Activated T-cell treated with anti-CD3 and anti-CD28 coated beads for 24 hours (primary cell): ENCODE data around the gene FBXL13.
"Not testable (repeated sequence)": the region's sequence is repeated elsewhere in the genome, so short reads cannot be mapped to it uniquely, and the experiment has no call there.

Source experiments
- DNase-seq: peaks from one replicate; pipeline ENCODE4 v3.0.0-alpha.2; 2020; ENCODE audit warnings: low read depth

The FBXL13 gene

DNA sequence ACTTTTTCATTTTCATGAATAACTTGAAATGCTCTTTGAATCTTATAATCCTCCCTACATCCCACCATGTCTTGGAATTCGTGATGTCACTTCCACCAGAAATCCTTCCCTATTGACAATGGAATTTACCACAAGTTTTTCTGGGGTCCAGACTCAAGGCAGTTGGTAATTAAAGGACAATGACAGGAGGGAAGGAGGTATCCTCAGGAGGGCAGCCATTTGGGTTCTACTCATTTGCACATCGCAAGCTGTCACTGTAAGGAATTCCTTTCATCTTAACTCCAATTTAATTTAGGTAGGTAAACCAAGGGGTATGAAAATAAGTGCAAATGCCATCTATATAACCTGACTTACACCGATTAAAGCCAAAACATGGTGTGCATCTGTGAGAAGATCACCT, 139.9 kb downstream of the FBXL13 start:
- DNase-seq: no peak

DNA sequence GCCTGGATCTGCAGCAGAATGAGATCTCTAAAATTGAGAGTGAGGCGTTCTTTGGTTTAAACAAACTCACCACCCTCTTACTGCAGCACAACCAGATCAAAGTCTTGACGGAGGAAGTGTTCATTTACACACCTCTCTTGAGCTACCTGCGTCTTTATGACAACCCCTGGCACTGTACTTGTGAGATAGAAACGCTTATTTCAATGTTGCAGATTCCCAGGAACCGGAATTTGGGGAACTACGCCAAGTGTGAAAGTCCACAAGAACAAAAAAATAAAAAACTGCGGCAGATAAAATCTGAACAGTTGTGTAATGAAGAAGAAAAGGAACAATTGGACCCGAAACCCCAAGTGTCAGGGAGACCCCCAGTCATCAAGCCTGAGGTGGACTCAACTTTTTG, 140.4 kb downstream of the FBXL13 start:
- DNase-seq: no peak

DNA sequence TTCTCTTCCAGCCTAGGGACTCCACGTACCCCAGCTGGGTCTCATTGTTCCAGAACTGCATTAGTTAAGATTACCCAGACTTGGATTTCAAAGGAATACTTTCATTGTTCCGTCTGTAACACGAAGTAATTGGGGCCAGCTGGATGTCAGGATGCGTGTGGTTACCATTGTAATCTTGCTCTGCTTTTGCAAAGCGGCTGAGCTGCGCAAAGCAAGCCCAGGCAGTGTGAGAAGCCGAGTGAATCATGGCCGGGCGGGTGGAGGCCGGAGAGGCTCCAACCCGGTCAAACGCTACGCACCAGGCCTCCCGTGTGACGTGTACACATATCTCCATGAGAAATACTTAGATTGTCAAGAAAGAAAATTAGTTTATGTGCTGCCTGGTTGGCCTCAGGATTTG, 140.8 kb downstream of the FBXL13 start:
- no peak for DNase-seq

DNA sequence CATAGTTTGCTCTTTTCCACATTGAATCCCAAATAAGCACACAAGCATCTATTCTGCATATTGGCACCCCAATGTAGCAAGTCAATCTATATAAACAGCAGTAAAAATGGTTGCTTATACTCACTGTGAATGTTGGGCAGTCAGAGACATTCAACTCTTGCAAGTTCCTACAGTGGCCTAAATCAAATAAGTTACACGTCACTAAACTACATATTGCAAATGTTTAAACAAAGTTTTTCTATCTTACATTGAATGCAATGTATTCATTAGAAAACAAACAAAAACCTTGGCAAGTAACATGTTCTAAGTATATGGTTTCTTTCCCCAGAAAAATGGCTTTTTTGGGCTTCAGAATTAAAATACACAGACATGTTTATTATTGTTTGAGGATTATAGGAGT, 142.8 kb downstream of the FBXL13 start:
- DNase-seq: no peak

DNA sequence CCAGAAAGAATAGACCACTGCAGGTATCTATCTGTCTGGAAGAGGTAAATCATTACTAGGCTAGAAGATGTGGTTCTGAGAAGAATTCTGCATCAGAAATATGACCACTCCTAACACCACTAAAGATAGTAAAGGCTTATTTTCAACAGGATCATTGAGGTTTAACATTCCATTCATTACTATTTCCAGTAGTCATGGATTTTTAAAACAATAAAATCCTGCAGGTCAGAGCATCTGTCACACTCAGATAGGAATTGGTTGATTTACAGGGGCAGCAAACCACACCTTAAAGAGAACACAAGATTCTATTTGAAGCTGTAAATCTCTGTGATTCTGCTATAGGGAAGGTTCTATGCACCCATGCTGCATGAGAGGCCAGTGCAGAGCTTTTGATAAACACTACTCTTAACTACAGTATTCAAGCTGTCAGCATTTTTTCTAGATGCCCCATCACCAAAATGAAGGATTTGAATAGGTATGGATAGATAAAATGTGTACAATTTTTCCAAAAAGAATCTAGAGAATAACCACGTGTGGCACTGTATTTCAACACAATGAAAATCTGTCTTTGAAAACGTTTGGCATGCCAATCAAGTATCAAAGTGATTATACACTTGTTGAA, 147.2 kb downstream of the FBXL13 start:
- DNase-seq: no peak

DNA sequence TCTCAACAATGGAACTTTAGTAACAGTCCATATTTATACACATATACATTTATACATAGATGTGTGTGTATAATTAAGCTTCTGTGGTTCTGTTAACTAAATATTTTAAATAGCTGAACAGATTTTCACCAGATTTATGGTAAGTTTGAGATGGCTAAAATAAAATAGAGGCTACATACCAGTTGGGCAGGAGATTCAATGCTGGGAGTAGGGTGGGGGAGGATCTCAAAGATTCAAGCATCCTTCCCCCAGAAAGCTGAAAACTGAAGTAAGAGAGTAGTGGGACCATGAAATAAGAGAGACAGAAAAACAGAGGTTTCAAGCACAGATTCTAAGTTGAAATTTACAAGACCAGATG, 147.8 kb downstream of the FBXL13 start:
- DNase-seq: no peak

DNA sequence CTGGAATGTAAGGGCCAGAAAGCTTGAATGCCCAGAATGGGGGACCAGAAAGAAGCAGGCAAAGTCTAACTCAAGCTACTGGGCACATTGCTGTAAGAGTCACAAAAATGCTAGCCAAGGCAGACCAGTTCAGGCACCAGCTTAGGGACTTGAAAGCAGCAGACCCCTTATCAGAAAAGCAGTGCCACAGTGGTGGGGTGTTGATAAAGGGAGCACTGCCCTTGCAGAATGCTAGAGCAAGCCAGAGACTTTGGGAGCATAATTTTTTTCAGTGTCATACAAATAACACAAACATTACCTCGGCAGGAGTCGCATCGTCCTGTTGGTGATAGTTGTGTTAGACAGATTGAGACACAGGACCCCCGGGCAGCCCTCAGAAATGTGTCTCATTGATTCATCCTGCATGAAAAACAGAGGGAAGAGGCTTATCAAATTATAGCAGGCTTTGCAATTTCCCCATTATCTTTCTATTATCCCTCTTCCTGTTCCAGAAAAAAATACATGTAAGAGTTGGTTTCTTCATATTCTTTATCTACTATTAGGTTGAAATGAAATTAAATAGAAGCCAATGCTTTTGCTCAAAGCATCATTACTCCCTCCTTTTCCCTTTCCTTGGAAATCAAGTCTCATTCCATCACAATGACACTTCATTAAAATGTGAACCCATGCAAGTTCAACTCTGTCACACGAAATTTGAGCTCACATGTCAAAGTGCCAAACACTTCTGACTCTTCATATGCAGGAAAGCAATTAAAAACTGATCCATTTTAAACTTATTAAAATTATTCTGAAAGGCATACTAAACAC, 148.4 kb downstream of the FBXL13 start:
- no peak for DNase-seq

DNA sequence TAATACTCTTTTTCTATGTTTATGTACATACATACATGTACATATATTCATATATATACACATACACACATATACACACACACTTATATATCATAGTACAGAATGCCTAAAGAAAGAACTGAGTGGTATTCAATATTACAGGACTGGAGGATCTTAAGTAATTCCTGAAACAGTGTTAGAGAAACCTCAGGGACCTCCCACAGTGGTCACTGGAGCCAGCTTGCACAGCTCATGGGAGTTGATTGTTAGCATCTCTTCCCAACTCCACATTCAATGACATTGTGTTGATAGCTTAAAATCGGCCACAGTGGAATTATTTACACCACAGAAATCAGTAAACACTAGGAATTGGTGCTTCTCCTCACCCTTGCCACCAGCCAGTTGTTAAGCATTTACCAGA, 155.8 kb downstream of the FBXL13 start:
- no peak for DNase-seq

DNA sequence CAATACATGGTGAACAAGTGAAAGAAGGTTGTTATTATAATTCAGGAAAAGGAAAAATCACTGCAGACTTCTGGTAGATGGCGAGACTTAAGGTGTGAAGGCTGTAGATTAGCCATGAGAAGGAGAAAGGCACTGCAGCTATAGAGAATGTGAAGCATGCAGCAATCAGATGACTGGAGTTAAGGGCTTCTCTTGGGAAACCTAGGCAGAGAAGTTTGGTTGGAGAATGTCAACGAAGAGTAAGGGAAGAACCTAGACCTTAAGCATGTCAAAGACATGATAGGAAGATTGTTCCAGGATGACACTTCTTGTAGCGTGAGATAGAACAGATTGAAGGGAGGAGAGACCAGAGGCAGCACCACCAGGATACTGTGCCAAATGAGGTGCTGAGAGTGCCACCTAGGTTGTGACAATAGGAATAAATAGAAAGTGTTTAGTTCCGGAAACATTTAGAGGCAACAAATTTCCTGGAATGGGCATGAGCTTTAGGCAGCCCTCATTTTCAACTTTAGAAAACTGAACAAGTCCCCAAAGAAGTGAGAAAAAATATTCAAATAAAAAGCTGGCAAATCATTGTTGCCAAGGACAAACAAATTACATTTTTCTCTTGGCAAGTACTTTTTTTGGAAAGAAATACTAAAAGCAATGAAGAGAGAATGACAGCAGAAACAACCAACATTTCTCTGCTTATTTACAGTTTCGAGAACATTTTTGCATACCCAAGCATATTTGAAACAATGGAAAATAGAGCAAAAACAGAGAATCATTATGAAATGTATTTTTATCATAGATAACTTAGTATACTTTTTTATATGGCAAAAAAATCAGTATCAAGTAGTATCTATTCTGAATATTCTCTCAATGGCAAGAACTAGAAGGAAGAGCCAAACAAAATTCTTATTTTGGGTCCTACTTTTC, 156.9 kb downstream of the FBXL13 start:
- no peak for DNase-seq

DNA sequence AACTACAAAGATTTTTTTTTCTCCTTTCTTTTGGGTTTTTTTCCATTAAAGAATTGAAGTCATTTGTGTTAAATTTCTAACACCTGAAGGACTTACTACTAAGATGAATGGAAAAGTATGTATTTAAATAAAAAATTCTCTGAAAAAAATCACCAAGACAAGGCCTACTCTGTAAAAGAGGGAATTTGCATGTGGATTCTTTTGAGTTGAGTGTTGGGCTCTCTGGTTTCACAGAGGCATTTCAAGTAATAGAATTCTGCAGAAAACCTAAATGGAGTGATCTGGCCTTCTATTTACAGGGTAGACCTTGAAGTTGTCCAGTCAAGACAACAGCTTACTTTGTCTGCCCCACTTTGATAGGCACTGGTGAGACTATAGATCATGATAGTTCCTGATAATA, 157.7 kb downstream of the FBXL13 start:
- no peak for DNase-seq

DNA sequence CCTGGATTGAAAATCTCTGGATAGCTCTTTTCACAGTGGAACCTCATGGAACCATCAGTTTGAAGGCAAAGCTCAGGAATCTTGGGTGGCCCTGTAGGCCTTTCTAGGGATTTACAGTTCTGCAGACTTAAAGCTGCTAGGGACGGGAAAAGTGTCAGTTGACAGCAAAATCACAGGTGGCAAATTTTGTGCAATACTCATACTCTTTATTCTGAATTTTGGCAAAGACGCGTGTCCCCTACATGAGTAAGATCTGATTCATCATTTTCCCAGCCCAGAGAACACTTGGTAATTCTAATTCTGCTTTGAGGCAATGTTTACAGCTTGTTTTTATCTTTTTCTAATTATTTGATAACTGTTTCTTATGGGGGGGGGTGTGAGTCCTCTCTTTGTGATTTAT, 158.2 kb downstream of the FBXL13 start:
- DNase-seq: no peak

DNA sequence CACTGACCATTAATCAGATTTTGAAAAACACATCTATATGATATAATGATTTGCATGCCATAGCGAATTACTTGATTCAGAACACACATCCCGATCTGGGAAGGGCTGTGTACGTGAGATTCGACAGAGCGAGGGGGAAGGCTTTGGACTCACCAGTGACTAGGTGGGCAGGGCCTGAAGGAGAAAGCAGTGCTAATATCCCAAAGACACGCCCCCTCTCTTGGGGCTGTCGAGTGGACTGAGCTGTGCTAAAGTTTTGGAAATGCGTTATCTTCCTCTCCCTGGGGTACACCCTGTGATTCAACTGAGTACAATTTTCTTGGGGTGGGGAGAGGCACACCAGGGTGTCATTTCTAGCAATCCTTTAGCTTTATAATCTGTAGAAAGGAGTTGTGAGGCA, 160.0 kb downstream of the FBXL13 start:
- DNase-seq: no peak

DNA sequence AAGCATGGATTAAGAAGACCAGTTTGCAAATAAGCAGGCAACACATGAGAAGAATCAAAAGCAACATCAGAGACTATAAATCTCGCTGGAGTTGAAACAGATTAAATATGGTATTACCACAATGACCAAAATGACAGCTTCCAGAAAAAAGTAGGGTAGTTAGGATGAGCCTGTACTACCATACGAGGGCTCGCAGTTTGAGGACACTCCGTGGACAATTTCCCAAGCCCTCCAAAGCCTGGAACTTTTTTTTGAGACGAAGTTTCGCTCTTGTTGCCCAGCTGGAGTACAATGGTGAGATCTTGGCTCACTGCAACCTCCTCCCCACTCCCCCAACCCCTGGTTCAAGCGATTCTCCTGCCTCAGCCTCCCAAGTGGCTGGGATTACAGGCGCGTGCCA, 160.8 kb downstream of the FBXL13 start:
- DNase-seq: no peak

DNA sequence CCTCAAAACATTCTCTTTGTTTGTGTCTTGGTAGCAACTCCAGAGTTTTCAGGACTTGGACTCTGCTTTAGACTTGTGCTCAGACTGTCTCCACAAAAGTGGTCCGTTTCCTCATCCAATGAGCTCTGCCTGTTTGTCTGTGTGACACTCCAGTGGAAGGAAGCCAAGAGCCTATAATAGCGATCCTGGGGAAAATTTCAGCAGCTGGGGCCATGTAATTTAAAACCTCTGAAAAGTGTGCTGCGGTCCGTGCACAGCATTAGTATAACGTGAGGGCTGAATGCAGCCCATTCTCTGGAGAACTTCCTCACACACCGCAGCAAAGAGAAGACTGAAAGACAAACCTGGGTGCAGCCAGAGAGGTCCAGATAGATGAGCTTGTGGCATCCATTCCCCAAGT, 161.9 kb downstream of the FBXL13 start, which contains the start of gene LRRC17:
Gene LRRC17 (plus strand): TSS at position 259 of the 400 bp plus-strand sequence. CDS start 20,914 bp downstream, outside the sequence.
- DNase-seq: no peak

DNA sequence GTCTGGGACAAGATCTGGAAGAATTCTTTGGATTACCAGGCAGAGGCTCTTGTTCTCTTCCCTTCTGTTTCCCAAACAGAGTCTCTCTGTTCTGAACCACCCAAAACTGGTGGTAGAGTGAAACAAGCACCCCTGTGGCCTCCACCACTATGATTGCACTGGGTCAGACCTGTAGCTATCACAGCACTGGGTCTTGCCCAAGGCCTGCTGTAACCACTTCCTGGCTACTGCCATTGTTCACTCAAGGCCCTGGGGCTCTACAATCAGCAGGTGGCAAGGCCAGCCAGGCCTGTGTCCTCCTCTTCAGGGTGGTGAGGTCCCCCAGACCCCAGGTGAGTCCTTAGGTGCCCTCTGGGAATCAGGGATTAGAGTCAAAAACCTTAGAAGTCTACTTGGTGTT, 165.9 kb downstream of the FBXL13 start:
- no peak for DNase-seq

DNA sequence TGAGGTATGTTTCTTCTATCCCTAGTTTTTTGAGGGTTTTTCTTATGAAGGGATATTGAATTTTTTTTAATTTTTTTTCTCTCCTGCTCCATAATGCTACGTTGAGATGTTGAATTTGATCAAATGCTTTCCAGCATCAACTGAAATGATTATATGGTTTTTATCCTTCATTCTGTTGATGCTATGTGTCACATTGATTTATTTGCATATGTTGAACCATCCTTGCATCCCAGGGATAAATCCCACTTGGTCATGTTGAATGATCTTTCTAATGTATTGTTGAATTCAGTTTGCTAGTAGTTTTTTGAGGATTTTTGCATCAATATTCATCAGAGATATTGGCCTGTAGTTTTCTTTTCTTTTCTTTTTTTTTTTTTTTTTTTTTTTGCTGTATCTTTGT, 171.0 kb downstream of the FBXL13 start:
- DNase-seq: not testable (repeated sequence)

DNA sequence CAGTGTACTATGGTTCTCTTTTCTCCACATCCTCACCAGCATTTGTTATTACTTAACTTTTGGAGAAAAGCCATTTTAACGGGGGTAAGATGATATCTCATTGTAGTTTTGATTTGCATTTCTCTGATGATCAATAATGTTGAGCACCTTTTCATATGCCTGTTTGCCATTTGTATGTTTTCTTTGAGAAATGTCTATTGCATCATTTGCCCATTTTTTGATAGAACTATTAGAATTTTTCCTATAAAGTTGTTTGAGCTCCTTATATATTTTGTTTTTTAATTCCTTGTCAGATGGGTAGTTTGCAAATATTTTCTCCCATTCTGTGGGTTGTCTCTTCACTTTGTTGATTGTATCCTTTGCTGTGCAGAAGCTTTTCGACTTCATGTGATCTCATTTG, 172.5 kb downstream of the FBXL13 start:
- DNase-seq: not testable (repeated sequence)

DNA sequence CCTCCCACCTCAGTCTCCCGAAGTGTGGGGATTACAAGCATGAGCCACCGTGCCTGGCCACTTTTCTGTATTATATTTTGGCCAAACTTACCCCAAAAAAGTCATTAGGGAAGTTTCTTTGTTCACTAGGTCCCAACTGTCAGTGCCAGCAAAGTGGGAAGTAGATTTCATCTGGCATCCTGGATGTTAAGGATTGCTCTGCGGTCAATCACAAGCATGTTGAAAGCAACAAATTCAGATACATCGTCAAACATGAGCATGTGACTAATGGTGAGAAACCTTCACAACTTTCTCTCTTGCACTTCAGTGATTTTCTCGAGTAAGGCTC, 176.1 kb downstream of the FBXL13 start:
- no peak for DNase-seq

DNA sequence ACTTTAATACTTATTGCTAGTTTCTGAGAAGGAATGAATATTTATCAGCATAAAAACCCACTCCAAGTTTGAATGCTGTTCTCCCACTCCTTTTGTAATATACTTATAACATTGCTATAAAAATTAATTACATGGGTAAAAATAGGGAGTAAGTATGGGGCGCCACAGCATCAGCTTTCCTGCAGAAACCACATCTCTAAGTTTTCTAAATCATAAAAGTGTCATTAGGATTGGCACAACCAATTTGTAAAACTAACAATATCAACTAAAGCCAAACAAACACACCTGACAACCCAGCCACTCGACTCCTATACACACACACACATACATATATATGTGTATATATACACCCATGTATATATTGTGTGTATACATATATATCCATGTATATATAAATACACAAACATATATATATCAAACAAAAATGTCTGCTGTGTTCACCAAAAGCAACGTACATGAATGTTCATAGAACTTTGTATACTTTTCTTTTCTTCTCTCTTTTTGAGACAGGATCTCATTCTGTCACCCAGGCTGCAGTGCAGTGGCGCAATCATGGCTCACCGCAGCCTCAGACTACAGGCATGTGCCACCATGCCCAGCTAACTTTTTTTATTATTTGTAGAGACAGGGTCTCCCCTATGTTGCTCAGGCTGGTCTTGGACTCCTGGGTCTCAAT, 176.6 kb downstream of the FBXL13 start:
- DNase-seq: no peak

DNA sequence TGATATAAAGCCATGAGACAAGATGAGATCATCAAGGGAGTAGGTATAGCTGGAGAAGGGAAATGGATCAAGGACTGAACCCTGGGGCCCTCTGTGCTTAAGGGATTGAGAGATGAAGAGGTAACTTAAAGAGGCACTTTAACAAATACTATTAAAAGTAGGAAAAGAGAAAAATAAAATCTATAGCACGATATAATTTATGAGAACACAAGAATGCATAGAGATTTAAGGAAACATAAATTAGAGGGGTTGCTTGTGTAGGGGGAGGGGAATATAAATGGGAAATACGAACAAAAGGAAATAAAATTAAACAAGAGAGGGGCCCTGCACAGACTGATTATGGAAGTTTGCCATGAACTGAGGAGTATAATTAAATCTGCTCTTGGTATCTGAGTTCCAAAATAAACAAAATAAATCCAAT, 177.4 kb downstream of the FBXL13 start:
- DNase-seq: no peak

DNA sequence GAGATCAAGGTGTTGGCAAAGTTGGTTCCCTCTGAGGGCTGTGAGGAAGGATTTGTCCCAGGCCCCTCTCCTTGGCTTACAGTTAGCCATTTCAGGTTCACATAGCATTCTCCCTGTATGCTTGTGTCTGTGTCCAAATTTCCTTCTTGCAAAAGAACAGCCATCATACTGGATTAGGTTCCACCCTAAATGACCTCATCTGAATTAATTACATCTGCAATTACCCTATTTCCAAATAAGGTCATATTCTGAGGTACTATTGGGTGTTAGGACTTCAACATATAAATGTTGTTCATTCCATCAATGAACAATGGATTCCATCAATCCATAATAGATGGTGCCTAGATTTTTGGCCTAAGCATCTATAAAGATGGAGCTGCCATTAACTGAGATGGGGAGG, 178.0 kb downstream of the FBXL13 start:
- no peak for DNase-seq

DNA sequence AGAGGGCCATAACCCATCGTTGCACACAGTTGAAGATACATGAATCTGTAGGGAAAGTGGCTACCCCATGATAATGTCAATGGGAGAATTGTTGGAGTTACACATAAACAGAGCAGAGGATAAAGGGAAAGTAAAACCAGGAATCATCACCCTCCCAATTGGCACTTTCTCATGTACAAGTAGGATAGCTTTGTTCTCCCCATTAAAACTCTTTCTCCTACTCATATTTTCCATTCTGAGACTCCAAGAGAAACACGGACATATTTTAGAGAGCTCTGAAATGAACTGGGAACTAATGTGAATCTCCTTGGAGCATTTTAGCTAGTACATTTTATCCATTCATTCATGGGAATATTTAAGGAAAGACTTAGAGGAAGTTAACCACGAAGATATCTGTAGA, 179.0 kb downstream of the FBXL13 start:
- DNase-seq: no peak
